PFSK-1 (cell line): ENCODE results near the gene CERS3.

Source experiments
- POLR2AphosphoS5 ChIP-seq: IDR thresholded peaks from 2 replicates; pipeline ENCODE4 v1.6.1; 2012; ENCODE audit warnings: low read depth, mild to moderate bottlenecking, control low read depth, low read length, moderate library complexity
- TAF1 ChIP-seq: IDR thresholded peaks from 2 replicates; pipeline ENCODE4 v1.6.1; 2012; ENCODE audit warnings: low read length, control low read depth, borderline replicate concordance; ENCODE audit not compliant: insufficient read depth
- TF ChIP-seq, protein P1 (sequence below), 2 experiments: IDR thresholded peaks; 2 replicates each; pipeline versions ENCODE4 v1.6.1 to v1.8.0; 2011 to 2012; ENCODE audit warnings: low read depth in 2 of 2, low read length in 2 of 2, control low read depth in 1 of 2, inconsistent platforms in 1 of 2, mild to moderate bottlenecking in 1 of 2, moderate library complexity in 1 of 2; ENCODE audit not compliant: insufficient read depth in 1 of 2

DNA sequence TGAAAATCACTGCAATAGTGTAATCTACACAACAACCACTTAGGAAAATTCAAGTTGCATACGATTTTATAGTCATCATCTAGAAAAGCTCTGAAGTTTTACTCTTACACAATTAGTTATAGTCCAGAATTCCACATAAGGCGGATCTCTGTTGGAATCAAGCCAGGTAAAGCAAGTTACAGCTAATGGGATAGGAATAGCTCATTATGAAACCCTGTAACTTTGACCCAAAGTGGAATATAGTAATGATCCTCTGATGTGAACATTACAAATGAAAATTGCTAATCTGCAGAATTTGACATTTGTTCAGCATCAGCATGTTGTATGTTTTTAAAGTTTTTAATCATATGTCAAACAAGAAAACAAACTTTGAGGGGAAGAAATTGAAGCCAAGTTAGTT is 4.4 kb downstream of the CERS3 start:
- no peak for TF ChIP-seq POLR2AphosphoS5
- TF ChIP-seq, protein P1, sequence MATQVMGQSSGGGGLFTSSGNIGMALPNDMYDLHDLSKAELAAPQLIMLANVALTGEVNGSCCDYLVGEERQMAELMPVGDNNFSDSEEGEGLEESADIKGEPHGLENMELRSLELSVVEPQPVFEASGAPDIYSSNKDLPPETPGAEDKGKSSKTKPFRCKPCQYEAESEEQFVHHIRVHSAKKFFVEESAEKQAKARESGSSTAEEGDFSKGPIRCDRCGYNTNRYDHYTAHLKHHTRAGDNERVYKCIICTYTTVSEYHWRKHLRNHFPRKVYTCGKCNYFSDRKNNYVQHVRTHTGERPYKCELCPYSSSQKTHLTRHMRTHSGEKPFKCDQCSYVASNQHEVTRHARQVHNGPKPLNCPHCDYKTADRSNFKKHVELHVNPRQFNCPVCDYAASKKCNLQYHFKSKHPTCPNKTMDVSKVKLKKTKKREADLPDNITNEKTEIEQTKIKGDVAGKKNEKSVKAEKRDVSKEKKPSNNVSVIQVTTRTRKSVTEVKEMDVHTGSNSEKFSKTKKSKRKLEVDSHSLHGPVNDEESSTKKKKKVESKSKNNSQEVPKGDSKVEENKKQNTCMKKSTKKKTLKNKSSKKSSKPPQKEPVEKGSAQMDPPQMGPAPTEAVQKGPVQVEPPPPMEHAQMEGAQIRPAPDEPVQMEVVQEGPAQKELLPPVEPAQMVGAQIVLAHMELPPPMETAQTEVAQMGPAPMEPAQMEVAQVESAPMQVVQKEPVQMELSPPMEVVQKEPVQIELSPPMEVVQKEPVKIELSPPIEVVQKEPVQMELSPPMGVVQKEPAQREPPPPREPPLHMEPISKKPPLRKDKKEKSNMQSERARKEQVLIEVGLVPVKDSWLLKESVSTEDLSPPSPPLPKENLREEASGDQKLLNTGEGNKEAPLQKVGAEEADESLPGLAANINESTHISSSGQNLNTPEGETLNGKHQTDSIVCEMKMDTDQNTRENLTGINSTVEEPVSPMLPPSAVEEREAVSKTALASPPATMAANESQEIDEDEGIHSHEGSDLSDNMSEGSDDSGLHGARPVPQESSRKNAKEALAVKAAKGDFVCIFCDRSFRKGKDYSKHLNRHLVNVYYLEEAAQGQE (IDR thresholded peaks at IDR 0.05; ENCODE audit: insufficient read depth in 1 of 2, low read depth in 2 of 2, low read length in 2 of 2) = no peak
- TF ChIP-seq TAF1 = no peak
